CD4-positive, alpha-beta T cell (primary cell): ENCODE results near the gene SAXO1. TPM values are rescaled to one million over a fixed set of nuclear protein-coding genes. Genes with fewer than 3 reads are reported as not detected.
"Not testable (repeated sequence)": the region's sequence is repeated elsewhere in the genome, so short reads cannot be mapped to it uniquely, and the experiment has no call there.

Source experiments
- ATAC-seq: fragments of 200-7000 bp; cut with Tn5 transposase; one replicate; pipeline ENCODE4 v1.10.0; 2022; ENCODE audit warnings: mild to moderate bottlenecking; ENCODE audit not compliant: poor library complexity
- CTCF ChIA-PET: fragments of 350-600 bp; sonication (Branson Sonifier 250); formaldehyde crosslinking; loops from one replicate; lab custom pipeline; 2021; ENCODE audit warnings: antibody characterized with exemption, inconsistent platforms; lab: Charles Lee
- POLR2A ChIA-PET: fragments of 350-600 bp; sonication (Branson Sonifier 250); formaldehyde crosslinking; loops from one replicate; lab custom pipeline; 2021; ENCODE audit warnings: antibody characterized with exemption, inconsistent platforms; lab: Charles Lee
- DNase-seq, 14 experiments: peaks; one replicate each; pipeline ENCODE4 v3.0.0-alpha.2; 2013 to 2020; ENCODE audit warnings: mixed read lengths in 2 of 14
- H3K27ac ChIP-seq, 2 donors: one replicate each; pipeline versions ENCODE4 v1.5.1 to v1.7.0; 2013; ENCODE audit warnings: low read length in 2 of 2, low read depth in 1 of 2, mild to moderate bottlenecking in 1 of 2
- H3K27me3 ChIP-seq, 2 experiments: 1 replicate in 1 of 2; 2 replicates in 1 of 2; pipeline versions ENCODE4 v1.6.1 to v1.7.0; 2013; ENCODE audit warnings: low read length in 2 of 2, control low read depth in 1 of 2, mild to moderate bottlenecking in 1 of 2, moderate library complexity in 1 of 2; ENCODE audit not compliant: insufficient read depth in 2 of 2, control insufficient read depth in 1 of 2
- H3K36me3 ChIP-seq: one replicate; pipeline ENCODE4 v1.6.1; 2013; ENCODE audit warnings: low read length, control low read depth; ENCODE audit not compliant: insufficient read depth
- H3K4me1 ChIP-seq: one replicate; pipeline ENCODE4 v1.6.1; 2013; ENCODE audit warnings: low read length, control low read depth; ENCODE audit not compliant: insufficient read depth
- H3K4me3 ChIP-seq: one replicate; pipeline ENCODE4 v1.5.1; 2013; ENCODE audit warnings: mild to moderate bottlenecking, low read length, moderate library complexity
- H3K9me3 ChIP-seq, 2 experiments: 1 replicate in 1 of 2; 2 replicates in 1 of 2; pipeline versions ENCODE4 v1.6.1 to v1.7.0; 2013; ENCODE audit warnings: low read length in 2 of 2, mild to moderate bottlenecking in 2 of 2, control low read depth in 1 of 2, moderate library complexity in 1 of 2; ENCODE audit not compliant: control insufficient read depth in 1 of 2, insufficient read depth in 1 of 2
- H3K27ac Mint-ChIP-seq: one replicate; pipeline ENCODE4 v1.8.0; 2020; ENCODE audit warnings: mixed read lengths
- H3K27me3 Mint-ChIP-seq: one replicate; pipeline ENCODE4 v1.8.0; 2021; ENCODE audit warnings: mixed read lengths
- H3K36me3 Mint-ChIP-seq: one replicate; pipeline ENCODE4 v1.8.0; 2021; ENCODE audit warnings: low read depth, mixed read lengths
- H3K4me1 Mint-ChIP-seq: one replicate; pipeline ENCODE4 v1.8.0; 2021; ENCODE audit warnings: low read depth, mixed read lengths
- H3K4me3 Mint-ChIP-seq: one replicate; pipeline ENCODE4 v1.8.0; 2020; ENCODE audit warnings: mild to moderate bottlenecking, mixed read lengths
- H3K9me3 Mint-ChIP-seq: one replicate; pipeline ENCODE4 v1.8.0; 2020; ENCODE audit warnings: mixed read lengths
- CTCF ChIP-seq: fragments of 200-600 bp; IDR thresholded peaks from one replicate; pipeline ENCODE4 v1.8.0; 2022; ENCODE audit warnings: antibody characterized with exemption, mild to moderate bottlenecking
- intact Hi-C, 2 experiments: fragments of 100-400 bp; cut with DNase I in 1 of 2; cut with micrococcal nuclease in 1 of 2; formaldehyde crosslinking; loops; one replicate each; pipeline versions ENCODE4 v1.15.1 to v1.9.0; 2023 to 2025; cut with DNase I, micrococcal nuclease
- total RNA-seq, 174 experiments: library from RNA in 2 of 174; stranded (reverse) in 2 of 174; gene quantifications; one replicate each; pipeline ENCODE4 v1.2.3 and lab custom pipeline; 2021 to 2026

Gene SAXO1
- total RNA-seq, 2 experiments from 2014 or later: 0.19 to 0.34 TPM

GRCh38 chr9:19026375-19026774 is 6.6 kb downstream of the SAXO1 start:
- H3K9me3 Mint-ChIP-seq: no peaks in the 10 kb centered on the region
- no peak for DNase-seq

DNA sequence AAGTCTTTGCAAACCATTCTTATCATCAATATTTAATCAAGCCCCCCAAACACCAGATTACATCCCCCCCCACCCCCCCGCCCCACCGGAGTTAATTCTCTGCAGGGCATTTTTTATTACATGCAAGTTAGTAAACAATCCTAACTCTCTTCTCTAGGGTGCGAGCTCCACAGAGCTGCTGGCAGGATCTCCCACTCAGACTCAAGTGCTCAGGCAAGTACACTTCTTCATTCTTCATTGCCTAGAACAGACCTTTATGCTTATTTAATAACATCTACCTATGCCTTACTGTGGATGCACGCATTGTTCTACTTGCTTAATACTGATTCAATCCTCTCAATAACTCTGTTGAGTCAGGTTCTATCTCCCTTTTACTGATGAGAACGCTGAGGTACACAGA is 9.9 kb downstream of the SAXO1 start:
- H3K36me3 Mint-ChIP-seq: no peaks in the 10 kb centered on the region
- no peak overlapping the region for H3K4me3 Mint-ChIP-seq
- H3K9me3 Mint-ChIP-seq: no peaks in the 10 kb centered on the region
- Histone ChIP-seq H3K36me3 (no peaks in the 10 kb centered on the region), H3K4me1 (no peaks in the 10 kb centered on the region), H3K9me3 (no peaks in the 10 kb centered on the region), H3K27ac (no peak overlapping the region), H3K27me3 (no peaks in the 10 kb centered on the region), H3K4me3 (no peak overlapping the region)
- no peak for DNase-seq
- no peaks in the 10 kb centered on the region for H3K4me1 Mint-ChIP-seq
- CTCF ChIA-PET: no interaction called here
- intact Hi-C loops: loop anchor here in 1 of 2 experiments (10.0 kb wide), 1 partner anchor 1488 kb away; no protein-coding TSS in a partner anchor
- peaks cover 18% of the 10 kb centered on the region for H3K27me3 Mint-ChIP-seq
- POLR2A ChIA-PET: no interaction called here
- no peak for ATAC-seq
- H3K27ac Mint-ChIP-seq: no peak overlapping the region
- TF ChIP-seq CTCF: no peak

More at GRCh38 chr9:19026375-19026774, 6.6 kb downstream of the SAXO1 start:
- Mint-ChIP-seq H3K27me3 (peaks cover 16% of the 10 kb centered on the region), H3K4me1 (no peaks in the 10 kb centered on the region), H3K36me3 (no peaks in the 10 kb centered on the region), H3K4me3 (no peak overlapping the region), H3K27ac (no peak overlapping the region)
- Histone ChIP-seq H3K27ac (no peak overlapping the region), H3K36me3 (no peaks in the 10 kb centered on the region), H3K4me1 (no peaks in the 10 kb centered on the region), H3K9me3 (no peaks in the 10 kb centered on the region), H3K27me3 (peaks cover 0 to 6% of the 10 kb centered on the region in 2 experiments), H3K4me3 (no peak overlapping the region)
- ATAC-seq: no peak
- ChIA-PET CTCF (no interaction called here), POLR2A (no interaction called here)
- TF ChIP-seq CTCF: no peak
- intact Hi-C loops: loop anchor here (5.0 to 10.0 kb wide), 2 partner anchors 431 to 1492 kb away; no protein-coding TSS in a partner anchor

- H3K36me3 Mint-ChIP-seq: no peaks in the 10 kb centered on the region
- TF ChIP-seq CTCF: no peak
- DNase-seq (no peak), ATAC-seq (no peak)
- no peaks in the 10 kb centered on the region for H3K36me3 ChIP-seq
- H3K27ac Mint-ChIP-seq: no peak overlapping the region
- H3K27me3 ChIP-seq: no peaks in the 10 kb centered on the region
- H3K4me3 Mint-ChIP-seq: no peak overlapping the region
- H3K4me3 ChIP-seq: no peak overlapping the region
- peaks cover 18% of the 10 kb centered on the region for H3K27me3 Mint-ChIP-seq
- ChIA-PET CTCF (no interaction called here), POLR2A (no interaction called here)
- no peaks in the 10 kb centered on the region for H3K9me3 Mint-ChIP-seq
- no peaks in the 10 kb centered on the region for H3K9me3 ChIP-seq
- H3K27ac ChIP-seq: no peak overlapping the region
- no peaks in the 10 kb centered on the region for H3K4me1 ChIP-seq
- no peaks in the 10 kb centered on the region for H3K4me1 Mint-ChIP-seq
- intact Hi-C loops: loop anchor here in 1 of 2 experiments (10.0 kb wide), 1 partner anchor 1487 kb away; no protein-coding TSS in a partner anchor
These were observed 10.8 kb downstream of the SAXO1 start for GRCh38 chr9:19022206-19022605.

DNA sequence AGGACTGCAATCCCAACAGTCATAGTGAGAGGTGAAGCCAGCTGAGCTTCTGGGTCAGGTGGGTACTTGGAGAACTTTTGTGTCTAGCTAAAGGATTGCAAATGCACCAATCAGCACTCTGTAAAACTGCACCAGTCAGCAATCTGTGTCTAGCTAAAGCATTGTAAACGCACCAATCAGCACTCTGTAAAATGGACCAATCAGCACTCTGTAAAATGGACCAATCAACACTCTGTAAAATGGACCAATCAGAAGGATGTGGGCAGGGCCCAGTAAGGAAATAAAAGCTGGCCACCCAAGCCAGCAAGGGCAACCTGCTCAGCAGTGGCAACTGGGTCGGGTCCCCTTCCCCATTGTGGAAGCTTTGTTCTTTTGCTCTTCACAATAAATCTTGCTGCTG is 11.4 kb downstream of the SAXO1 start:
- ATAC-seq, H3K4me3 Mint-ChIP-seq, H3K4me1 ChIP-seq, H3K4me3 ChIP-seq, H3K9me3 ChIP-seq, H3K27ac ChIP-seq, H3K36me3 Mint-ChIP-seq, H3K36me3 ChIP-seq, CTCF ChIA-PET, DNase-seq, H3K9me3 Mint-ChIP-seq, H3K27me3 ChIP-seq, H3K27ac Mint-ChIP-seq, H3K4me1 Mint-ChIP-seq, POLR2A ChIA-PET: not testable (repeated sequence)
- intact Hi-C loops: loop anchor here in 1 of 2 experiments (10.0 kb wide), 1 partner anchor 1487 kb away; no protein-coding TSS in a partner anchor
- H3K27me3 Mint-ChIP-seq: peaks cover 15% of the 10 kb centered on the region
